Mucosa of descending colon (tissue), 3 donors: ENCODE measurements around the gene FN3KRP. TPM values are rescaled to one million over a fixed set of nuclear protein-coding genes. Genes with fewer than 3 reads are reported as not detected.

Source experiments
- ATAC-seq: fragments of 200-7000 bp; cut with Tn5 transposase; one replicate; pipeline ENCODE4 v1.9.1; 2020; ENCODE audit warnings: mild to moderate bottlenecking, moderate library complexity
- DNase-seq, 3 donors: peaks; one replicate each; pipeline ENCODE4 v3.0.0-alpha.2; 2020
- H3K36me3 ChIP-seq: fragments of 200-600 bp; one replicate; pipeline ENCODE4 v1.8.0; 2021; ENCODE audit warnings: low read depth, mild to moderate bottlenecking
- H3K4me1 ChIP-seq: fragments of 200-600 bp; one replicate; pipeline ENCODE4 v1.8.0; 2021; ENCODE audit warnings: low read depth, mild to moderate bottlenecking
- H3K4me3 ChIP-seq: fragments of 200-600 bp; one replicate; pipeline ENCODE4 v1.8.0; 2021; ENCODE audit warnings: mild to moderate bottlenecking
- H3K9me3 ChIP-seq: fragments of 200-600 bp; one replicate; pipeline ENCODE4 v1.8.0; 2021; ENCODE audit warnings: mild to moderate bottlenecking
- intact Hi-C, 2 donors: fragments of 100-400 bp; cut with DNase I in 1 of 2; cut with micrococcal nuclease in 1 of 2; formaldehyde crosslinking; loops; one replicate each; pipeline versions ENCODE4 v1.11.0 to v1.11.1; 2022; cut with DNase I, micrococcal nuclease
- total RNA-seq, 3 donors: library from RNA; stranded (reverse); fragmentation: NEBNext Ultra II Directional in 2 of 3; extraction: Animal tissue kit (Norgen Biotek cat#: 25700) in 2 of 3; gene quantifications; one replicate each; pipeline versions ENCODE4 v1.2.1 to v1.2.4, GENCODE V29; 2021 to 2023
- TF ChIP-seq, protein P1 (sequence below): fragments of 200-600 bp; IDR thresholded peaks from one replicate; pipeline ENCODE4 v1.8.0; 2022; ENCODE audit warnings: antibody characterized with exemption, mild to moderate bottlenecking
- donor health status: DM: no; HTN: no; CAD: no; lungs with moderate emphysema.
- donor health status: DM: no; HTN: no; CAD: no.
- donor health status: DM: no; HTN: yes; CAD: no.

The FN3KRP gene
- total RNA-seq, 3 donors from 2014 or later: 30.8 to 36.1 (median 34.8) TPM

DNA sequence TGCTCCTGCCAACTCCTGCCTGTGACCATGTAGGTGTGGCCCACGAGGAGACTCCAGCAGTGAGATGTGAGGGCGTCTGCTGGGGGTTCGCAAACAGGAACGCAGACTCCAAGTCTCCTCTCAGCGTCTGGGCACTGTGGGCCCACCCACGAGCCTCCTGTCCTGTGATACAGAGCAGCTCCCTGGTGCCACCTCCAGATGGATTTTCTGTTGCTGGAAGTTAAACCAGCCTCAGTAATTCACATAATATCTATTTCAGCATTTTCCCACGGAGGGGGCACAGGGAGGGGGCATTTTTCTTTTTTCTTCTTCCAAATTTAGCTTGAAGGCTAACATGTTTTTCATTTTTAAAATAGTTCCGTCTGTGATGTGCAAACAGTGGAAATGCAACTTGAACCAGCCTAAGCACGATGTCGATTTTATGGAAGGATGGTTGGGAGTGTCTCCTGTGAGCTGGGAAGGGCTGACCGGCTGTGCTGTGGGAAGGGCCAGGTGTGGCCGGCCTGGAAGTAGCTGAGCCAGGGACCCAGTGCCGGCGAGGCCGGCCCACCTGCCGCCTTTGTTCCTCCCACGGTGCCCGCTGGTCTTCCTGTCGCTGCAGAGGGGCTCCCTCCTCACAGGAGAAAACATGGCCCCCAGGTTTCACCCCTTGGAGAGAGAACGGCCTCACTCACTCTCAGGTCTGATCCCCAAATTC, 14.1 kb upstream of the FN3KRP start:
- intact Hi-C loops: no loop called here
- H3K9me3 ChIP-seq: no peaks in the 10 kb centered on the region
- peak; percentile 82 to 85 (median 83) for DNase-seq
- no peak overlapping the region for H3K4me3 ChIP-seq
- ATAC-seq: peak; percentile 64
- TF ChIP-seq, protein P1, sequence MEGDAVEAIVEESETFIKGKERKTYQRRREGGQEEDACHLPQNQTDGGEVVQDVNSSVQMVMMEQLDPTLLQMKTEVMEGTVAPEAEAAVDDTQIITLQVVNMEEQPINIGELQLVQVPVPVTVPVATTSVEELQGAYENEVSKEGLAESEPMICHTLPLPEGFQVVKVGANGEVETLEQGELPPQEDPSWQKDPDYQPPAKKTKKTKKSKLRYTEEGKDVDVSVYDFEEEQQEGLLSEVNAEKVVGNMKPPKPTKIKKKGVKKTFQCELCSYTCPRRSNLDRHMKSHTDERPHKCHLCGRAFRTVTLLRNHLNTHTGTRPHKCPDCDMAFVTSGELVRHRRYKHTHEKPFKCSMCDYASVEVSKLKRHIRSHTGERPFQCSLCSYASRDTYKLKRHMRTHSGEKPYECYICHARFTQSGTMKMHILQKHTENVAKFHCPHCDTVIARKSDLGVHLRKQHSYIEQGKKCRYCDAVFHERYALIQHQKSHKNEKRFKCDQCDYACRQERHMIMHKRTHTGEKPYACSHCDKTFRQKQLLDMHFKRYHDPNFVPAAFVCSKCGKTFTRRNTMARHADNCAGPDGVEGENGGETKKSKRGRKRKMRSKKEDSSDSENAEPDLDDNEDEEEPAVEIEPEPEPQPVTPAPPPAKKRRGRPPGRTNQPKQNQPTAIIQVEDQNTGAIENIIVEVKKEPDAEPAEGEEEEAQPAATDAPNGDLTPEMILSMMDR: no peak
- H3K36me3 ChIP-seq: peaks cover 5% of the 10 kb centered on the region
- H3K4me1 ChIP-seq: peaks cover 32% of the 10 kb centered on the region

- TF ChIP-seq, protein P1: no peak
- intact Hi-C loops: no loop called here
- Histone ChIP-seq H3K36me3 (peaks cover 5% of the 10 kb centered on the region), H3K4me1 (peaks cover 31% of the 10 kb centered on the region), H3K9me3 (no peaks in the 10 kb centered on the region), H3K4me3 (no peak overlapping the region)
- ATAC-seq (no peak), DNase-seq (peak in 2 of 3 donors; percentile 62 to 67)
Measured at GRCh38 chr17:82703036-82703745, 13.3 kb upstream of the FN3KRP start.

GRCh38 chr17:82703935-82704865, 12.3 kb upstream of the FN3KRP start:
- intact Hi-C loops: loop anchor here in 1 of 2 donors (2.0 kb wide), 1 partner anchor 49 kb away; no protein-coding TSS in a partner anchor
- H3K9me3 ChIP-seq: no peaks in the 10 kb centered on the region
- H3K4me3 ChIP-seq: no peak overlapping the region
- TF ChIP-seq, protein P1: no peak
- peaks cover 29% of the 10 kb centered on the region for H3K4me1 ChIP-seq
- peak; percentile 83 for ATAC-seq
- DNase-seq: peak; percentile 87 to 95 (median 88)
- H3K36me3 ChIP-seq: no peaks in the 10 kb centered on the region

DNA sequence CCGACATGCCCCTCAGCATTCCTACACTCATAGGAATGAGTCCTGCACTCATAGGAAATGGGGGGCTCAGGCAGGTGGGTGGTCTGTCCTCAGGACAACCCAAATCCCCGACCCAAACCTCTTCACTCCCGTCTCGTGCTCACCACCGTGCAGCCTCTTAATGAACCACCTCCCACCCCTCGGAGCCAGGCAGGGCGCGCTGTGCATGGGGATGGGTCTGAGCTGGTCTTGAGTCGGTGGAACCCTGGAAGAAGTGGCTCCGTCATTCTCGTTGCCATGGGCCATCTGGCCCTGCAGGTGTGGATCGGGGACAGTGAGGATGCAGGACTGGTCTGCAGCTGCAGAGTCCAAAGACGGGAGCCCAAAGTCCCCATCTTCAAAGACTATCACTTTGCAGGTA, 11.6 kb upstream of the FN3KRP start:
- Histone ChIP-seq H3K4me1 (peaks cover 28% of the 10 kb centered on the region), H3K4me3 (no peak overlapping the region), H3K9me3 (no peaks in the 10 kb centered on the region), H3K36me3 (no peaks in the 10 kb centered on the region)
- peak in 1 of 3 donors; percentile 55 for DNase-seq
- TF ChIP-seq, protein P1: no peak
- intact Hi-C loops: loop anchor here in 1 of 2 donors (2.0 kb wide), 1 partner anchor 50 kb away; no protein-coding TSS in a partner anchor
- no peak for ATAC-seq

- ATAC-seq: no peak
- intact Hi-C loops: loop anchor here in 1 of 2 donors (2.0 kb wide), 1 partner anchor 51 kb away; no protein-coding TSS in a partner anchor
- TF ChIP-seq, protein P1: no peak
Measured at GRCh38 chr17:82705756-82706155, 10.8 kb upstream of the FN3KRP start.

More at GRCh38 chr17:82705756-82706155, 10.8 kb upstream of the FN3KRP start:
- peak in 1 of 3 donors; percentile 37 for DNase-seq
- H3K4me1 ChIP-seq: peaks cover 31% of the 10 kb centered on the region
- no peaks in the 10 kb centered on the region for H3K9me3 ChIP-seq
- H3K4me3 ChIP-seq: no peak overlapping the region
- H3K36me3 ChIP-seq: no peaks in the 10 kb centered on the region
